Measurements from ENCODE around the gene TRPC4AP.

TRPC4AP gene

DNA sequence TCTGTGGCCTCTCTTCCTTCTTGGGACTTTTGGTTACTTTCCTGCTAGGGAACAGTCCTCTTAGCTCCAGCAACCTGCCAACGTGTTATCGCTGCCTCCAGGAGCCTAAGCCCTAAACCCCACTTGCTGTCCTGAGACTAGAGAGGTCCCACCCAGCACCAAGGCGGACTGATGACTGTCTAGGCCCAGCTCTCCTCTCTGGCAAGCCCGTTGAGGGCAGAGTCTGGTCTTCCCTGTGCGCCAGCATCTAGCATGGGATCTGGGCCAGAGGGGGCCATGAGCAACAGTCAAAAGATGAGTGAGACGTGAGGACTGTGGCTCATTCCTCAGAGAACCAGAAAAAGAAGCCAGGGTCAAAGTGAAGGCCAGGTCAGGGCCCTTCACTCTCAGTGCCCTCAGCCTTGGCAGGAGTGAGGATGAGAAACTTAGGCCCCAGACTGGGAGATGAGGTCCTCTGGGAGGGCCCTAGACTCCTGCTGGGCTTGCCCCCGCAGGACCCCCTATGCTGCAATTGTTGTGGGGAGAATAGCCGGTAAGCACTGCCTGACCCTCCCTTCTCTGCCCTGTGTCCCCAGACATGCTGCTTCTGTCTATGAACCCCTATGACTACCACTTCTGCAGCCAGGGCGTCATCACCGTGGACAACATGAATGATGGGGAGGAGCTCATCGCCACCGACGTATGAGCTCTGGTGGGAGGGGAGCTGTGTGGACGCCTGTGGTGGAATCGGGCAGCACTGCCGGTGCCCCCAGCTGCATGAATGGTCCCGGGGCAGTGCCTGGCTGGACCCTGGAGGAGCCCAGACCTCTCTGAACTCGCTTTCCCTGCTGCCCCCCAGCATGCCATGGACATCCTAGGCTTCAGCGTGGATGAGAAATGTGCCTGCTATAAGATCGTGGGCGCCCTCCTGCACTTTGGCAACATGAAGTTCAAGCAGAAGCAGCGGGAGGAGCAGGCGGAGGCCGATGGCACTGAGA lies 106.0 kb downstream of the TRPC4AP start:
- DNase-seq, result no peak

DNA sequence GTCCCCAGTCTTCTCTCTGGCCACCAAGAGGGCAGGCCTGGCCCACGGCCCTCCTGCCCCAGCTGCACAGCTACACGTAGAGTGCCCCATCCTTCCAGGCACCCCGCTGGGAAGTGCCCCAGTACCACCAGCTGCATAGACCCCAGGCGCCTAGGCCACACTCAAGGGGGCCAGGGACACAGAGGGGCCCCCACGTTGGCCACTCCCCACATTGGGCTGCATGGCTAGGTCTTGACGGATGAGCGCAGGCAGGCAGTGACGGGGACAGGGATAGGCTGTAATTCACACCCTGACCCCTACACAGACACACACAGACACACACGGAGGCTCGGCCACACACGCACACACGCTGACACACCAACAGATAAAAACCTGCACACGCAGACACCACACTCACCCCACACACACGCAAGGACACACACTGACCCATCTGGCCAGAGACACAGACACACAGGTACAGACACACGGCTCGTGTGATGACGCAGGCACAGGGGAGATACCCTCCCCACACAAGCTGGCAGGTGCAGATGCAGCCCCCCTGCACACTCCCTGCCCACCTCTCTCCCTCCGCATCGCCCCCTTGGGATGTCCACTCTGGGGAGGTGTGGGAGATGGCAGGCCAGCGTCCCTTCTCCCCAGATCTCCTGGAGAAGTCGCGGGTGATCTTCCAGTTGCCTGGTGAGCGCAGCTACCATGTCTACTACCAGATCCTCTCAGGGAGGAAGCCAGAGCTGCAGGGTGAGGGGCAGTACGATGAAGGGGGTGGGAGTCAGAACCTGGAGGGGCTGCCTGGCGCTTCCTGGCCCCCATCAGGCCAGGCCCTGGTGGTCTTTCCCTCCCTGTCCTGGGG lies 106.9 kb downstream of the TRPC4AP start:
- no peak for DNase-seq

DNA sequence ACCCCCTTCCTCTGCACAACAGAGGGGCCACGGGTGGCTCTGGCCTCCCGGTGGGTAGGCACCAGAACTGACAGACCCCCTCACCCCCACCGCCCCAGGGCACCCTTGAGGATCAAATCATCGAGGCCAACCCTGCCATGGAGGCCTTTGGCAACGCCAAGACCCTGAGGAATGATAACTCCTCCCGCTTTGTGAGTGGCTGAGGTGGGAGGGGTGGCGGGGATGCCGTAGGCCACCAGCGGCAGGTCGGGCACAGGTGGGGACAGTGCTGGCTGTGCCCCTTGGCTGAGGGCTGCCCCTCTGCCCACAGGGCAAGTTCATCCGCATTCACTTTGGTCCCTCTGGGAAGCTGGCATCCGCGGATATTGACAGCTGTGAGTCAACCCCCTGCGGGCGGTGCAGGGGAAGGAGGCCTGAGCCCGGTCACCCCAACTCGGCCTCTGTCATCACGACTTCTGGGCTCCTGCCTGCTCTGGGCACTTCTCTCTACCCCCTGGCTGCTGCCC lies 107.8 kb downstream of the TRPC4AP start:
- DNase-seq, result no peak

DNA sequence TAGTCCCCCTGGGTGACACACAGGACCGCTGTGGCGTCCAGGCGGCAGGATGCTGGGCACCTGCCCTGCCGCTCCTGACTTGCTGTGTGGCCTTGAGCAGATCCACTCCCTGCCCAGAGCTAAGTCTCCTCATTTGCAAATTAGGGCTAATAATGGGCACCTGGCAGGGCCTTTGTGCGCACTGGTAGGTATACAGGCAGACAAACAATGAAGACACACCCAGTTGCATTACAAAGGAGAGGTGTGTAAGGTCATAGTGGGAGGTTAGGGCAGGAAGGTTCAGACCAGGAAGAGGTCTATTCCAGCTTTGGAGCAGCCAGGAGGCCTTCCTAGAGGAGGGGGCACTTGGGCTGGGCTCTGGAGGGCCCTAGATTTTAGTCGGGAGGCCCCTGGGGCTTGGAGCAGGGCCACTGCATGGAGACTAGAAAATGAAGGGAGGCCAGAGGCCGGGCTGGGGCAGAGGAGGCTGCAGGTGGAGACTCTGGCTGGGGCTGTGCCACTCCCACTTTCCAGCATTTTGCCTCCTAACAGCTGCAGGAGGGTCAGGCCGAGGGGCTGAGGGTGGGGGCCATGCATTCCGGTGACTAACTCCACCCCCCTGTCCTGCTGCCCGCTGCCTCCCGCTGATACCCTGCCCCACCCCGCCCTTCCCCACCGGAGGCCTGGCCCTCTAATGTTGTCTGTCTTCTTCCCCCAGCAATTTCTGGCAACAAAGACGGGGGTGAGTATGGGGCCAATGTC lies 108.4 kb downstream of the TRPC4AP start:
- no peak for DNase-seq

DNA sequence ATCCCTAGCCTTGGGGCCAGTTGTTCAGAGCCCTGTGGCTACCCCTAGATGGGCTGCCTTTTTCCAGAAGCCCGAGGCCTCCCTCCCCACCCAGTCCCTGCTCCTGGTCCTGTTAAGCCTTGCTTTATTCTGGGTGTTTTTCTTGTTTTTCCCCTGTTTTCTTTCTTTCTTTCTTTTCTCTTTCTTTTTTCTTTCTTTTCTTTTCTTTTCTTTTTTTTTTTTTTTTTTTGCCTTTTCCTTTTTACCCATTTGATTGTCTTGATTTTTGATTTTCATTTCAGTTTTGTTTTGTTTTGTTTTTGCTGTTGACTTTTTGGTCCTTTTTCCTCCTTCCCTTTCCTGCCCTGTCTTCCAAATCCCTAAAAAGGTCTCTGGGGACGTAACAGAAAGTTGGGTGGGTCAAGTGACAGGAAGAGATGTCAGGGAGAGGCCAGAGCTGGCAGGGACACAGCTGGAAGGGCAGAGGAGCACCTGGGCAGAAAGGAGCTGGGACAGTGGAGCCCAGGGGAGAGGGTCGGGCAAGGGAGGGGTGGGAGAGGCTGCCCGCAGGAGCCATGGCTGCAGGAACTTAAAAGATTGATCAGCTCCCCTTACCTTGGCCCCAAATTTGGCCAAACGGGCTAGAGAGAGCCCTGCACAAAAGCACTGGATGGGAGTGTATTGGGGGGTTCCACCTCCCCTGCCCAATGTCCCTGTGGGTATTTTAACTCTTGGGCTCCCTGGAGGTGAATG lies 109.4 kb downstream of the TRPC4AP start:
- no peak for DNase-seq

DNA sequence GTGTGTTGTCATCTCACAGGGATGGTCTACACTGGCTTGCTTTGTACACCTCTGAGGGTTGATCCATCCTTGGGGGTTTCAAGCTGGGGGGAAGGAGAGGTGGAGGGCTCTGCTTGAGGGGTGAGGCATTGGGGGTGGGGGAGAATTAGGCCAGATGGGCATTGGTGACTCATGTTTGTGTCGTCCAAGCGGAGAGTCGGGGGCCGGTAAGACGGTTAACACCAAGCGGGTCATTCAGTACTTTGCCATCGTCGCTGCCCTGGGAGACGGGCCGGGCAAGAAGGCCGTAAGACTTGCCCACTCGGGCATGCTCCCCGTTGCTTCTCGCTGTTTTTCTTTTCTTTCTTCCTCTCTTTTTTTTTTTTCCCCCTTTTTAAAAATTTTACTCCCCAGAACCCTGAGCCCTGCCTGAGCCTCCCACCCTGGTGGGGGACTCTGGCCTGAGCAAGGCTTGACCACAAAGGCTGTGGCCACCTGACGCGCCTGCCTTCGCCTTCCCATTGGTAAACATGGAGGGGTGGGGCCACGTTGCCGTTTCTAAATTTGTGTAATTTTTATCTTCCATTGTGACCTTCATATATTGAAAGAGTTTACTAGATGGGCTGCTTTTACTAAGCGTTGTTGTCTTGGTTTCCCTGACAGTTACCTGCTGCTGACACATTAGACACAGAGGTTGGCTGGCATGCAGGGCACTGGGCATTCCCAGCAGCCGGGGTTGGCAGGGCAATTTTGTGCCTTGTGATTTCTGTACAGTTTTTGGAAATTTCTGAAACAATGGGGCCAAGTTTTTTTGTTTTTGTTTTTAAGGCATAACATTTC lies 110.1 kb downstream of the TRPC4AP start:
- DNase-seq, result no peak

DNA sequence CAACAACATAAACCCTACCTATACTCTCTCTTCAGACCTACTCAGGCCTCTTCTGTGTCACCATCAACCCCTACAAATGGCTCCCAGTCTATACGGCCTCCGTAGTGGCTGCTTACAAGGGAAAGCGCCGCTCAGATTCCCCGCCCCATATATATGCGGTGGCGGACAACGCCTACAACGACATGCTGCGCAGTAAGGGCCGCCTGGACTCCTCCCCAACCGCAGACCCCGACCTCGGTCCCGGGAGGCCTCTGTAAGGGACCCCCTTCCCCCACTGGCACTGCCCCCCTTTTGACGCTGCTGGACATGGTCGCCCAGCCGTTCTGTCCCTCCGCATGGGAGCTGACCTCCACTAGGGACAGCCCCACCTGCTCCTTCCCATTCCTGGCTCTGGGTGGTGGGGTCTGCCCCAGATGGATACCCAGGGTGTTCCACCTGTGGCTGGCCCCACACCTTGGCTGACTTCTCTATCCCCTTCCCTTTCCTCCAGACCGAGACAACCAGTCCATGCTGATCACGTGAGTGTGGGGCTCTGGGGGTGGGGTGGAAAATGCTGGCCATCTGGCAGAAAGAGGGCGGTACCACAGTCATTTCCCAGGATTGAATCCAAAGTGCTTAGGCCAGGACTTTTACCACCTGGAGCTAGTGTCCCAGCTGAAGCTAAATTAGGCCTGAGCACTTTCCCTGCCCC lies 111.9 kb downstream of the TRPC4AP start:
- DNase-seq, result no peak

DNA sequence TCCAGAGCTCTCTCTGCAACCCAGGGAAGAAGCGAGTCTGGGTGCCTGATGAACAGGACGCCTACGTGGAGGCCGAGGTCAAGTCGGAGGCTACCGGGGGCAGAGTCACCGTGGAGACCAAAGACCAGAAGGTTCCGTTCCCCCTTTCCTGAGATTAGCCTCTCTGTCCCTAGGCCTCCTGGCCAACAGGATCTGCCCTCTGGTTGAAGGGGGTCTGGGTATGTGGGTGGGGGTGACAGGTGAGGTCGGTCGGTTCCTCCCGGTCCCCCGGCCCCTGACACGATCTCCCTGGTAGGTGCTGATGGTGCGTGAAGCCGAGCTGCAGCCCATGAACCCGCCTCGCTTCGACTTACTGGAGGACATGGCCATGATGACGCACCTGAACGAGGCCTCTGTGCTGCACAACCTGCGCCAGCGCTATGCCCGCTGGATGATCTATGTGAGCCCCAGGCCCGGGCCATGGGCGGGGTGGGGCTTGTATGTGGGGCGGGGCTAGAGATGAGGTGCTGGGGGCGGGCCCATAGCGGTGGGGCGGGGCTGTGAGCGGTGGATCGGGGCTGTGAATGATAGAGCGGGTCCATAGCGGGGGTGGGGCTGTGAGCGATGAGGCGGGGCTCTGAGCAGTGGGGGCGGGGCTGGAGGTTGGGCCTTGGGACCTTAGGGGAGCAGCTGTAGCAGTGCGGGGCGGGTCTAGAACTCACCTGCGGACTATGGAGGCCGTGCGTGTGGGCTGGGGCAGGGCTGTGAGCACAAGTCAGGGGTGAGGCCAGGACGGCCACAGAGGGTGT lies 113.0 kb downstream of the TRPC4AP start:
- no peak for DNase-seq

DNA sequence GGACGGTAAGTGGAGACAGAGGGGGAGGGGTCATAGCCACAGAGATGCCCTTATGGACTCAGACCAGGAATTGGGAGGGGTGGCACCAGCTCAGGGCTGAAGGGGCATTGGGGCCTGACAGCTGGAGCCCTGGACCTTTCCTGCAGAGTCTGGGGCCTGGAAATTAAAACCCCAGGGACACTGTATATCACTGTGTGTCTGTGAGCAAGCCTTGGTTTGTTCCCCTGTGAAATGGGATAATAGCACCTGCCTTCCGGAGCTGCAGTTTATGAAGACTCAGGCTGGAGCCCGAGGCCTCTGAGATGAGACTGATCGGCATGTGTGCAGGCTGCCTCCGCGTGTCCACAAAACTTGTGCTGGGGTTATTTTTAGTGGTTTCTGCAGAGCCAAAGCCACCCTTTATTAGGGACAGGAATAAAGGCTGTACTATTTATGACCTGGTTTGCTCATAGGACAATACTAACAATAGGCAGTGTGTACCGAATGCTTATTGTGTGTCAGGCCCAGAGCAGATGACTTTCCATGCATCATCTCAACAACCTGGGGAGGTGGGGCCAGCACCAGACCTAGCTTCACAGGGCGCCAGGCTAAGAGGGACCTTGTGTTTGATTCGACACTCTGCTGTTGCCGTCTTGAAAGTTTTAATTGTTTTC lies 114.4 kb downstream of the TRPC4AP start:
- DNase-seq, result no peak

DNA sequence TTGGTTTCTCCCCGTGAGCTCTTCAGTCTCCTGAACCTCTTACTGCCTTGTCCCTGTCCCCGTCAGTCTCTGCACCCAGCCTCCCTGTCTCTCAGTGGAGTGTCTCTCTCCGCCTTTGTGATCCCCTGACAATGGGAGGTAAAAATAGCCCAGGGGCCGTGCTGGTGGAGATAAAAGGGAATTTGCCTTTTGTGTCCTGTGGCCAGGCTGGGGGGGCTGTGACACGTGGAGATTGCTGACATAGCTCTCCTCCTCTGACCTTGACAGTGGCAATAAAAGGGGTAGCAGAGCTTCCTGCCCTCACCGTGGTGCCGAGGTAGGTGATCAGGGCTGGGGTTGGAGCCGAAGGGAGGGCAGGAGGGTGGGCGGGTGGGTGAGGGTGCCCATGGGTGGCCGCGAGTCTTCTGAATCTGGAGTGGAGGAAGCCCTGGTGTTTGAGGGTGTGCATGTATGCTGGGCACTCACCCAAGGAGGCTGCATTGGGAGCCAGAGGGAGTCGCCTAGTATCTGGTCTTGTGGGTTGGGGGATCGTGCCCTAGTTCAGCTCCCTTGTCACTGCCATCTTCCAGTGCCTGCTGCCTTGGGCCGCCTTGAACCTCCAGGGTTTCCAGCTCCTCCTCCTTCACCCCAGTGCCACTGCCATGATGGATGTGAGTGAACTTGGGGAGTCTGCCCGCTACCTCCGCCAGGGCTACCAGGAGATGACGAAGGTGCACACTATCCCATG lies 115.1 kb downstream of the TRPC4AP start:
- DNase-seq, result no peak

DNA sequence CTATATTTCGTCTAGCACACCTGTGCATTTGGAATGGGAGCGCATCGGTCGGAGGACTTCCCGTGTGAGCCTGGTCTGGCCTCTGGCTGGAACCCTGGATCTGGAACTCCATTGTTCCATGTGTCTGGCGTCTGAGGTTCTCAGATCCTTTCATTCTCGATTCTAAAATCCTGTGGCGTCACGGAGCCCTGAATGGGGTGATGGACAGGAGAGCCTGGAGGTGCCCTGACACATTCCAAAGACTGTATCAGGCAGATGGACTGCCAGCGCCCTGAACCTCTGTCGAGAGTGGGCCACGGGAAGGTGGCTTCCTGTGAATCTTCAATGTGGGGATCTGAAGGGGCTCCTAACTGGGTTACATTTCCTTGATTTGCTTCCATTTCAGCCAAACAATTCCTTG lies 116.3 kb downstream of the TRPC4AP start:
- no peak for DNase-seq

DNA sequence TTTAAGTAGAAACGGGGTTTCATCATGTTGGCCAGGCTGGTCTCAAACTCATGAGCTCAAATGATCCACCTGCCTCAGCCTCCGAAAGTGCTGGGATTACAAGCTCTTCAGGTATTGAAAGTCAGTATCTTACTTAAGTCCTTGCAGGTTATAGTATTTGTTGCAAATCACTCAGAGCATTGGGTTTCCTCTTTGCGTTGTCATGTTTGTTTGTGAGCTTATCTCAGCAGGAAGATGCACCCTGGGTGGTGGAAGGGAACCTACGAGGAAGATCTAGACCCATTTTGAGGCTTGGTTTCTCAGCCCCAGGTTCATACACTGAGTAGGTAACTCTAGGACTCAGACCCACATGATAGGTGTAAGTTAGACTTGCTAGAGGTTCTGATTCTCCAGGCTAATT lies 118.4 kb downstream of the TRPC4AP start:
- no peak for DNase-seq

DNA sequence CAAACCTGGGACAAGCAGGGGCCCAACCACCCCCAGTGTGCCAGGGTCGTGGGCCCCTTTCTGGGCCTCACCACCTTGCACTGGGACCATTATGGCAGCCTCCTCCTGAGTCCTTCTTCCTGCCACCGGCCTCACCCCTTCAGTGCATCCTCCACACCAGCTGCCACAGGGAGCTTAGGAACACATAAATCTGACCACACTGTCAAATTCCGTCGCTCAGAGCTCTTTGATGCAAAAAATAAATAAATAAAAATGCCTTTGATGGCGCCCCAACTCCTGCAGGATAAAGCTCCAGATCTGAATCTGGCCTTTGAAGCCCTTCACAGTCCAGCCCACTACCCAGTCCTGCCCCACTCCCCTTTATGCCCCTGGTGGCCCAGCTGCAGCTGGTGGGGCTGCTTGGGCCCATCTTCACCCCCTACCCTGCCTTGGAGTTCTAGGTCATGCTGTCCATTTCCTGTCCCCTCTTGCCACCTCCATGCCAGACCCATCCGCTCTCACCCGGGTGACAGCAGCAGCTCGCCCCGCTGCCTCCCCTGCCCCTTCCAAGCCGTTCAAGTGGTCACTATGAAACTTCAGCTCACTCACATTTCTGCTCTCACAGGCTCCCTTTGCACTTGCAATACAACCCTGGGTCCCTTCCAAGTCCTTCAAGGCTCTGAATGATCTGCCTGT lies 120.9 kb downstream of the TRPC4AP start:
- no peak for DNase-seq

DNA sequence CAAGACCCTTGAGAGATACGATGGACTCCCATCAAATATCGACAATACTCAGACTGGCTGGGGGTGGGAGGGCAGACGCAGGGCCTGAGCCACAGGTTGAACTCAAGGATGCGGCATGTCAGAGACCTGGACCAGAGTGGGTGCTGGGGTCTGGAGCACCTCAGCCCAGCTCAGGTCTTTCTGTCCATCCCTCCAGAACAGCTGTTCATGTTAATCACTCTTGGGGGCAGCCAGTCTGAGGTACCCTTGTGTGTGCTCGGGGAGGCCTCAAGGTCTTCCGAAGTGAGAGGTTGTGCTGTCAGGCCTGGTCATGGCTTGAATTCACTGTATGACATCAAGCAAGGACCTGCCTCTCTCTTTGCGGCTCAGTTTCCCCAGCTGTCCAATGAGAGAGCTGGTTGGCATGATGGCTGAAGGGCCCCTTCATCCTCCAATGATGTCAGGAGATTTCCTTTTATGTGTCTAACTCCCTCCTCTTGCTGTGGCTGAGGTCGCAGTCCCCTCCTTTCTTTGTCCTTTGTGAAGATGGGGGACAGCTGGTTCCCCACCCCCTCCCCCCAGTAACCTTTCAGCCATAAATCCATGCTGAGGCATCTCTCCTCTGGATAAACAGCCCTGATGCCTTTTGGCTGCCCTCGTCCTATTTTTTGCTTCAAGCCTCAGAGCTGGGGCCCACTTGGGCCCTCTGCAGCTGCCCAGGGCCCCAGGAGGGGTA lies 121.6 kb downstream of the TRPC4AP start:
- no peak for DNase-seq

DNA sequence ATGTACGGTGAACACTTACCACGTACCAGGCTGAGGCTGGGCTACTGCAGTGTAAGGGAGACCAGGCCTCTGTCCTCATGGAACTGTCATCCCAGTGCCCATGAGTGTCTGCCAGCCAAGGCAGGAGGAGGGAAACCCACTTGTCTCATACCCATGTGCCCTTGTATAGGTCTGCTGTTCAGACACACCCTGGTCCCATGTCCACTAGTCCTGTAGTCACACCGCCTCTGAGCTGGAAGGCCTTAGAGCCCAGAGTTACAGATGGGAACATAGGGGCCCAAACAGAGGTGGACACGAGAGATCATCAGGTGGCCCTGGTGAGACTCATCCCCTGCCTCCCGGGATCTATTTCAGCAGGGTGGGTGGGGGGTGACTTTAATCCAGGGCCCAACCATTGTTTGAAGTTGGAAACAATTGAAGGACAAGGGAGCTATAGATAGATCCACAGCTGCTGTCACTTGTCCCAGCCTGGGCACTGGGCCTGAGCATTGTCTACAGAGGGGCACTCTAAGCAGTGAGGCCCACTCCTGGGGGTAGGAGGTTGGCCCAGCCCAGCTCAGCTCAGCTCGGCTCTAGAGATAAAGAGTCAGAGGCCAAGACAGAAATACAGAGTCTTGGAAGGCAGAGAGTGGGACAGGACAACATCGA lies 122.3 kb downstream of the TRPC4AP start:
- DNase-seq, result no peak

DNA sequence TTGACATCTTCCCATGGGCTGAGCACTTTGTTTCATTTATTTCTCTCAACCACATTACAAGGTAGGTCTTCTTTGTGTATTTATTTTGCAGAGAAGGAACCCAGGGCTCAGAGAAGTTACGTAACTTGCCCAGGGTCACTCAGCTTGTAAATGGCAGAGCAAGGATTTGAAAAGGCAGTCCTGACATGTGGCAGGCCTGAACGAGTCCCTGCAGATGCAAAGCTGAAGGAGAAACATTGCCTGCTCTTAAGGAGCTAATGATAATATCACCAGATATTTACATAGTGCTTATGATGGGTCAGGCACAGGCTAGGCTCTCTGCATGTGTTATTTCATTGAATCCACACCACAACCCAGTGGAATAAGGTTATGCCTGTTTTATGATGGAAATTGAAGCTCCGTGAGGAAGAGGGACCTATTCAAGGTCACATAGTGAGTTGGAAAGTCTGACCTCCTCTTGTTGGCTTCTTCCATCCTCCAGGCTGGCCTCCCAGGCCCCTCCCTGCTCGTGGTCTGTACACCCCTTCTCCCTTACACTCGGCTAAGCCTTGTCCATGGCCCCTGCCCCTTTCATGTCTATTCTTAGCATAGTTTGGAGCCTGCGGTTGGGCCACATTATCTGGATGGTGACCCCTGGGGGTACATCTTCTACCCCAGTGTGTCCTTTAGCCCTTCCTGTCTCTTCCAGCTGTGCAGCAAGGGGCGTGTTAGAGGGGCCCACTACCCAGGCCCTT lies 124.4 kb downstream of the TRPC4AP start:
- no peak for DNase-seq
